BLaER1 (cell line): ENCODE measurements around the gene GALNT10.

Source experiments
- H3K27ac ChIP-seq: shearing (Covaris generic); formaldehyde crosslinking; 2 replicates; pipeline ENCODE4 v1.8.1; 2022
- H3K27me3 ChIP-seq: shearing (Covaris generic); formaldehyde crosslinking; 2 replicates; pipeline ENCODE4 v1.8.1; 2022
- H3K36me3 ChIP-seq: shearing (Covaris generic); formaldehyde crosslinking; 2 replicates; pipeline ENCODE4 v1.8.1; 2022
- H3K4me1 ChIP-seq: shearing (Covaris generic); formaldehyde crosslinking; 2 replicates; pipeline ENCODE4 v1.8.1; 2022
- H3K4me2 ChIP-seq: shearing (Covaris generic); formaldehyde crosslinking; 2 replicates; pipeline ENCODE4 v1.8.1; 2022
- H3K4me3 ChIP-seq: shearing (Covaris generic); formaldehyde crosslinking; 2 replicates; pipeline ENCODE4 v1.8.1; 2022
- H3K9ac ChIP-seq: shearing (Covaris generic); formaldehyde crosslinking; 2 replicates; pipeline ENCODE4 v1.8.1; 2022
- H3K9me3 ChIP-seq: shearing (Covaris generic); formaldehyde crosslinking; 2 replicates; pipeline ENCODE4 v1.8.1; 2022
- H4K20me1 ChIP-seq: shearing (Covaris generic); formaldehyde crosslinking; 2 replicates; pipeline ENCODE4 v1.8.1; 2022
- Cebpa-rat ChIP-seq: shearing (Covaris generic); IDR thresholded peaks from 2 replicates; pipeline ENCODE4 v1.8.1; 2022

The GALNT10 gene

DNA sequence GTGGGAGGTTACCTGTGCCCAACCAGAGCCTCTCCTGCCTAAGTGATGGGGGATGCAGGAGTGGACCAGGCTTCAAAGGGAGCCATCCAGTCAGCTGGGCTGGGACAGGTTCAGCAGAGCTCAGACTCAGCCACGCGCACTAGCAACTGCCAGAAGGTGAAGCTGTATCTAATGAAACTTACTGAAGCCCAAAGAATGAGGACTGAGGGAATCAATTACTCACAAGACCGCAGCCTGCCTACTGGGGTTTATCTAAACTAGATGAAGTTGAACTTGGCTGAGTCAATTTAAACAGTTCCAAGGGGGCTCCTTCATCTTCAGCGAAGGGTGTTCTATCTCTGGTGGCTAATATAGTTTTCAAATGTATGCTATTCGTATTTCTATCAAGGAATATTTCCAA, 276.1 kb downstream of the GALNT10 start:
- Histone ChIP-seq H3K27me3 (peaks cover 19% of the 10 kb centered on the region), H3K4me1 (peaks cover 4% of the 10 kb centered on the region; the same call in 1 of the 2 replicates), H3K9ac (no peak overlapping the region), H3K9me3 (no peaks in the 10 kb centered on the region), H4K20me1 (peaks cover 5% of the 10 kb centered on the region), H3K27ac (no peak overlapping the region), H3K36me3 (no peaks in the 10 kb centered on the region), H3K4me2 (no peak overlapping the region), H3K4me3 (no peak overlapping the region)
- TF ChIP-seq Cebpa-rat: no peak

DNA sequence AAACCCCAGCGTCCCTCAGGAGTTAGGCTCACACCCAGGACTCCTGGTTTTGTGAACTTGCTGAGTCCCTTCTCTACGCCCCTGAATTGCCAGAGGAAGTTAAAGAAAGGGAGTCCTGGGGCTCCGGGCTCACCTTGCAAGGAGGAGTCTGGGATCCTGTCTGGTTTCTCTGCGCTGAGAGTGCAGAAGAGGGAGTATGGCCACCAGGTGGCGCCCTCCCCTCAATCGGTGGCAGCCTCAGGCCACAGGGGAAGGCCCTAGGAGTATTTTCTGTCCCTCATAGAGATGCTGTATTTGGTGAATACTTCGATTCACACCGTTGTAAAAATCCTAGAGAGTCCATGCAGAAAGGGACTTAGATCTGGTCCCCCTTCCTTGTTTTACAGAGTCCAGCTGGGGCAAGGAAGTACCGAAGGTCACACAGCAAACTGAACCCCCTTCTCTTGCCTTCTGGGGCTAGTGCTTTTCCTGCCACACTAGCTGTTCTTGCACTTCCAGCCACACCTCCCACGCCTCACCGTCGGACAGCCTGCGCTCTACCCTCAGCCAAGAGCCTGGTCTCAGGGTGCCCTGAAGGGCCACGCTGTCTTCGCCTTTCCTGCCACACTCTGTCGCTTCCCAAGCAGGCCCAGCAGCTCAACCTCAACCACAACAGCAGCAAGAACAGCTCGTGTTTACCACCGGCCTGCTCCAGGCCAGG, 277.3 kb downstream of the GALNT10 start:
- Histone ChIP-seq H3K36me3 (no peaks in the 10 kb centered on the region), H3K4me1 (peaks cover 4% of the 10 kb centered on the region; the same call in 1 of the 2 replicates), H3K27ac (no peak overlapping the region), H3K9ac (no peak overlapping the region), H3K27me3 (peaks cover 30% of the 10 kb centered on the region), H4K20me1 (peaks cover 11% of the 10 kb centered on the region), H3K4me3 (no peak overlapping the region), H3K9me3 (no peaks in the 10 kb centered on the region), H3K4me2 (no peak overlapping the region)
- no peak for TF ChIP-seq Cebpa-rat

DNA sequence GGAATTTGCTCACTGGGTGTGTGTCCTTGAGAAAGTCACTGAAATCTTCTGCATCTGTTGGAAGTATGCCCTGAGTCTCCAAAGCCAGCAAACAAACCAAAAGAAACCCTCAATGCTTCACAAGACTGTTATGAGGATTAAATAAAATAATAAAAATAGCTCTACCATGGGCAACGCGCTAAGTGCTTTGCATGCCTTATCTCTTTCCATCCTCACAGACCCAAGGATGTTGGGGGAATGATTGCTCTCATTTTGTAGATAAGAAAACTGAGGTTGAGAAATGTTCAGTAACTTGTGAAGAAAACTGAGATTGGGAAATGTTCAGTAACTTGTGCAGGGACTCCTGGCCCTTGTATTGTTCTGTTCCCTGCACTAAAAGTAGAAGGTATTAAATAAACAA, 279.6 kb downstream of the GALNT10 start:
- H3K9me3 ChIP-seq: peaks cover 8% of the 10 kb centered on the region; the same call in 1 of the 2 replicates
- no peak overlapping the region for H3K4me3 ChIP-seq
- peaks cover 35% of the 10 kb centered on the region for H4K20me1 ChIP-seq
- H3K27ac ChIP-seq: no peak overlapping the region
- H3K36me3 ChIP-seq: no peaks in the 10 kb centered on the region
- H3K4me1 ChIP-seq: peaks cover 4% of the 10 kb centered on the region; the same call in 1 of the 2 replicates
- H3K9ac ChIP-seq: no peak overlapping the region
- peaks cover 54% of the 10 kb centered on the region for H3K27me3 ChIP-seq
- H3K4me2 ChIP-seq: no peak overlapping the region
- no peak for TF ChIP-seq Cebpa-rat
